Heart right ventricle (tissue), 16 donors: ENCODE results near the gene SNRPB. TPM values are rescaled to one million over a fixed set of nuclear protein-coding genes. Genes with fewer than 3 reads are reported as not detected.

Experiments
- ATAC-seq, 8 donors: fragments of 200-7000 bp; cut with Tn5 transposase; one replicate each; pipeline ENCODE4 v1.9.1; 2020; ENCODE audit warnings: mild to moderate bottlenecking in 8 of 8, moderate library complexity in 8 of 8, moderate number of reproducible peaks in 1 of 8
- DNase-seq, 2 donors: peaks; one replicate each; pipeline ENCODE4 v3.0.0-alpha.2; 2020
- H3K27ac ChIP-seq, 10 donors: fragments of 200-600 bp; sonication (generic) in 2 of 10; one replicate each; pipeline versions ENCODE4 v1.5.0 to v1.8.0; 2020 to 2022; ENCODE audit warnings: mild to moderate bottlenecking in 3 of 10
- H3K27me3 ChIP-seq, 7 donors: fragments of 200-600 bp; one replicate each; pipeline ENCODE4 v1.8.0; 2021 to 2022; ENCODE audit warnings: mild to moderate bottlenecking in 2 of 7
- H3K36me3 ChIP-seq, 9 donors: fragments of 200-600 bp; sonication (generic) in 1 of 9; one replicate each; pipeline versions ENCODE4 v1.5.0 to v1.8.0; 2020 to 2022; ENCODE audit warnings: mild to moderate bottlenecking in 2 of 9
- H3K4me1 ChIP-seq, 9 donors: fragments of 200-600 bp; sonication (generic) in 1 of 9; one replicate each; pipeline versions ENCODE4 v1.5.0 to v1.8.0; 2020 to 2022; ENCODE audit warnings: mild to moderate bottlenecking in 4 of 9
- H3K4me3 ChIP-seq, 10 donors: fragments of 200-600 bp; sonication (generic) in 2 of 10; one replicate each; pipeline versions ENCODE4 v1.5.0 to v1.8.0; 2020 to 2022; ENCODE audit warnings: mild to moderate bottlenecking in 7 of 10, moderate library complexity in 2 of 10
- H3K9me3 ChIP-seq, 11 donors: fragments of 200-600 bp in 10 of 11; sonication (generic) in 2 of 11; one replicate each; pipeline versions ENCODE4 v1.5.0 to v1.8.0; 2013 to 2022; ENCODE audit warnings: mild to moderate bottlenecking in 2 of 11, control low read depth in 1 of 11, moderate library complexity in 1 of 11
- CTCF ChIP-seq, 9 donors: fragments of 200-600 bp; sonication (generic) in 2 of 9; IDR thresholded peaks; one replicate each; pipeline versions ENCODE4 v1.5.0 to v1.8.0; 2021 to 2022; ENCODE audit warnings: antibody characterized with exemption in 9 of 9, mild to moderate bottlenecking in 5 of 9, moderate library complexity in 1 of 9
- WGBS, 2 donors: extraction: QIAGEN DNeasy Blood & Tissue Kit; methylation state at CpG; one replicate each; pipeline ENCODE4 v1.1.7; 2013; ENCODE audit warnings: inconsistent platforms in 1 of 2; 5-methylcytosine and 5-hydroxymethylcytosine counted together
- intact Hi-C, 10 donors: fragments of 100-400 bp; cut with DNase I; formaldehyde crosslinking; loops; one replicate each; pipeline versions ENCODE4 v1.11.1 to v1.14.2; 2022
- polyA plus RNA-seq, 2 donors: library from polyadenylated mRNA; stranded (reverse); fragments of 200-250 nt; gene quantifications; one replicate each; pipeline ENCODE4 v1.2.3, GENCODE V29; 2013
- total RNA-seq, 10 donors: library from RNA; stranded (reverse); fragmentation: NEBNext Ultra II Directional in 3 of 10; extraction: Animal tissue kit (Norgen Biotek cat#: 25700) in 3 of 10; gene quantifications; one replicate each; pipeline versions ENCODE4 v1.2.1 to v1.2.4, GENCODE V29; 2021 to 2023
- donor health status: Arrhythmogenic right ventricular cardiomyopathy.
- donor health status: ischemic (EF 13 %, LVEDD 7.1; RV severe dilation, severe dysfunction).
- donor health status: healthy with polysubstance abuse.
- donor health status: DM: no; HTN: yes; CAD: no.
- donor health status: DM: no; HTN: no; CAD: no.
- donor health status: ischemic (EF 25% LVEDD 6.9; RV normal size, moderate dysfunction).
- donor health status: ischemic (EF 25% LVEDD 5.7; RV mildly dilated, moderate dysfunction).
- donor health status: healthy.
- donor health status: DM: yes; HTN: yes; CAD: no.
- donor health status: Ischemic cardiomyopathy.
- donor health status: ischemic (EF 35%, LVEDD 5.7; RV mildly dilated, moderate dysfunction).
- donor health status: nonischemic (EF 11% LVEDD 7.7; RV severe dilation, severe dysfunction).
- donor health status: DM: yes; HTN: yes; CAD: no.
- donor health status: PGD.
- donor health status: ischemic (EF 29% LVEDD 5.4; RV normal size, mild dysfunction).
- donor health status: nonischemic (EF 23%, LVEDD 6.1; RV moderate dilation, normal function).

Gene SNRPB
- total and polyA plus RNA-seq, 12 donors, result 41.4 to 239 (median 53.2) TPM

GRCh38 chr20:2476742-2477615 lies 6.4 kb upstream of the SNRPB start:
- 78 to 84% methylated on average over 5 of the region's 5 CpGs for WGBS, 2 donors
- Histone ChIP-seq H3K9me3 (peaks cover 0 to 9% (median 0%) of the 10 kb centered on the region in 11 donors), H3K4me3 (no peak overlapping the region), H3K27me3 (no peaks in the 10 kb centered on the region), H3K27ac (peak overlapping the region in 5 of 10 donors; percentile 6 to 36 (median 21)), H3K36me3 (peaks cover 0 to 27% (median under 1%) of the 10 kb centered on the region in 9 donors), H3K4me1 (no peaks in the 10 kb centered on the region)
- intact Hi-C loops, result loop anchor here in 1 of 10 donors (10.0 kb wide), 1 partner anchor 372 kb away; the partner anchor contains the start of gene STK35
- DNase-seq (no peak), ATAC-seq (no peak)
- TF ChIP-seq CTCF (IDR thresholded peaks at IDR 0.05), result peak in 1 of 9 donors; percentile 9

- Histone ChIP-seq H3K36me3 (peaks cover 0 to 19% (median 0%) of the 10 kb centered on the region in 9 donors), H3K27ac (peak overlapping the region in 1 of 10 donors; percentile 36), H3K4me1 (peaks cover 0 to 5% (median 2%) of the 10 kb centered on the region in 9 donors), H3K4me3 (no peak overlapping the region), H3K27me3 (no peaks in the 10 kb centered on the region), H3K9me3 (peaks cover 0 to 9% (median 0%) of the 10 kb centered on the region in 11 donors)
- intact Hi-C loops, result loop anchor here in 1 of 10 donors (10.0 kb wide), 1 partner anchor 371 kb away; the partner anchor contains the start of gene STK35
- DNase-seq, result no peak
- WGBS, 2 donors, result 95% methylated on average over 9 of the region's 9 CpGs
- no peak for TF ChIP-seq CTCF (IDR thresholded peaks at IDR 0.05)
- ATAC-seq, result peak in 2 of 8 donors; percentile 39 to 40
Observed at GRCh38 chr20:2475850-2476741, 5.5 kb upstream of the SNRPB start.

- H3K36me3 ChIP-seq, result peaks cover 0 to 7% (median 0%) of the 10 kb centered on the region in 9 donors
- WGBS, 2 donors, result 42% methylated on average over 4 of the region's 4 CpGs
- no peak overlapping the region for H3K4me3 ChIP-seq
- H3K9me3 ChIP-seq, result peaks cover 0 to 4% (median 0%) of the 10 kb centered on the region in 11 donors
- DNase-seq (no peak), ATAC-seq (no peak)
- peaks cover 0 to 21% (median 16%) of the 10 kb centered on the region in 9 donors for H3K4me1 ChIP-seq
- intact Hi-C loops, result loop anchor here in 2 of 10 donors (5.0 to 10.0 kb wide), 2 partner anchors 34 to 369 kb away; partner anchors contain the start of genes STK35 (in 1 of the 2) and ZNF343 (in 1 of the 2)
- no peaks in the 10 kb centered on the region for H3K27me3 ChIP-seq
- no peak for TF ChIP-seq CTCF (IDR thresholded peaks at IDR 0.05)
- H3K27ac ChIP-seq, result no peak overlapping the region
Observed at GRCh38 chr20:2473516-2473915, 2.9 kb upstream of the SNRPB start.
